HG02763 (cell line): ENCODE results near the gene CTTNBP2NL.

ENCODE experiments used
- ATAC-seq: cut with Tn5 transposase; IDR thresholded peaks from one replicate; pipeline ENCODE4 v1.9.1; 2021; ENCODE audit warnings: mild to moderate bottlenecking, moderate library complexity; ENCODE audit not compliant: unreplicated experiment

The CTTNBP2NL gene

GRCh38 chr1:112504661-112505399 is 108.8 kb downstream of the CTTNBP2NL start:
- ATAC-seq, result no peak

GRCh38 chr1:112505400-112505785 is 109.4 kb downstream of the CTTNBP2NL start:
- ATAC-seq, result no peak

- ATAC-seq, result no peak
Observed at GRCh38 chr1:112505878-112506277, 109.9 kb downstream of the CTTNBP2NL start.

GRCh38 chr1:112506306-112506705 is 110.3 kb downstream of the CTTNBP2NL start:
- no peak for ATAC-seq

GRCh38 chr1:112506731-112507130 is 110.7 kb downstream of the CTTNBP2NL start:
- no peak for ATAC-seq

GRCh38 chr1:112507336-112507735 is 111.3 kb downstream of the CTTNBP2NL start:
- ATAC-seq, result no peak

- ATAC-seq, result no peak
Observed at GRCh38 chr1:112507921-112508277, 111.9 kb downstream of the CTTNBP2NL start.

GRCh38 chr1:112508278-112509004 is 112.4 kb downstream of the CTTNBP2NL start, which contains the start of gene WNT2B:
WNT2B (plus strand) TSS chr1:112508965; CDS start chr1:112509263, 298 bp downstream.
- ATAC-seq, result no peak

GRCh38 chr1:112509005-112509659 is 113.1 kb downstream of the CTTNBP2NL start:
- no peak for ATAC-seq

- no peak for ATAC-seq
Observed at GRCh38 chr1:112509660-112510178, 113.7 kb downstream of the CTTNBP2NL start.

GRCh38 chr1:112510340-112510739 is 114.3 kb downstream of the CTTNBP2NL start:
- ATAC-seq, result no peak
